ENCODE data around the gene SYT2.
"Not testable (repeated sequence)": the region's sequence is repeated elsewhere in the genome, so short reads cannot be mapped to it uniquely, and the experiment has no call there.

SYT2 gene

GRCh38 chr1:202619505-202619904, 90.7 kb downstream of the SYT2 start:
- DNase-seq: no peak

DNA sequence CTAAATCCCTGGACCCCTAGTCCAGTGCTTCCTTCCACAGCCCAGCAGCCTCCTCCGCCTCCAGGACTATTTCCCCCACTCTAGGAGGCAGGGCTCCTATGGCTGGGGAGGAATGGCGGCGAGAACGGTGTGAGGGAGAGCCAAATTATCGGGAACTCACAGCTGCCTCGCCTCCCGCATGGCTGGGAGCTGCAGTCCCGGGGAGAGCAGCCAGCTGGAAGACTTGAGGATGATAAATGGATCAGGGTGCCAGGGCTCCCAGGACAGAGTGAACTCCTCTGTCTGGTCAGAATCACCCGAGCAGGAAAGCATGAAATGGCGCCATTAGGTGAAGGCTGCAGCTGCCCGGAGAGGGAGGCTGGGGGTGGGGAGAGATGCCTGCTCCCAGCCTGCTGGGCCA, 91.2 kb downstream of the SYT2 start:
- DNase-seq: not testable (repeated sequence)

GRCh38 chr1:202616355-202616915, 93.8 kb downstream of the SYT2 start:
- no peak for DNase-seq

- no peak for DNase-seq
Measured at GRCh38 chr1:202615501-202616354, 94.5 kb downstream of the SYT2 start.

DNA sequence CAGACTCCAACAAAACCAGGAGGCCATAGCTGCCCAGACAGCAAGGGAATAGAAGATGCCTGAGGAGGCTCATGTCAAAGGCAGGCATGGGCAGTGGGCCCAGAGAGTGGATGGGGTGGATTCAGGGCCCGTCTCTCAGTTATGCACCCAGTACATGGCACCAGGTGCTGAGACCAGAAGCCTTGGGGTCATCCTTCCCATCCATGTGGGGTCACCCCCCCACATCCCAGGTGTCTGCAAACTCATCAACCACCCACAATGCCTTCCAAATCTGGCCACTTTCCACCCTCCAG, 95.1 kb downstream of the SYT2 start:
- not testable (repeated sequence) for DNase-seq

DNA sequence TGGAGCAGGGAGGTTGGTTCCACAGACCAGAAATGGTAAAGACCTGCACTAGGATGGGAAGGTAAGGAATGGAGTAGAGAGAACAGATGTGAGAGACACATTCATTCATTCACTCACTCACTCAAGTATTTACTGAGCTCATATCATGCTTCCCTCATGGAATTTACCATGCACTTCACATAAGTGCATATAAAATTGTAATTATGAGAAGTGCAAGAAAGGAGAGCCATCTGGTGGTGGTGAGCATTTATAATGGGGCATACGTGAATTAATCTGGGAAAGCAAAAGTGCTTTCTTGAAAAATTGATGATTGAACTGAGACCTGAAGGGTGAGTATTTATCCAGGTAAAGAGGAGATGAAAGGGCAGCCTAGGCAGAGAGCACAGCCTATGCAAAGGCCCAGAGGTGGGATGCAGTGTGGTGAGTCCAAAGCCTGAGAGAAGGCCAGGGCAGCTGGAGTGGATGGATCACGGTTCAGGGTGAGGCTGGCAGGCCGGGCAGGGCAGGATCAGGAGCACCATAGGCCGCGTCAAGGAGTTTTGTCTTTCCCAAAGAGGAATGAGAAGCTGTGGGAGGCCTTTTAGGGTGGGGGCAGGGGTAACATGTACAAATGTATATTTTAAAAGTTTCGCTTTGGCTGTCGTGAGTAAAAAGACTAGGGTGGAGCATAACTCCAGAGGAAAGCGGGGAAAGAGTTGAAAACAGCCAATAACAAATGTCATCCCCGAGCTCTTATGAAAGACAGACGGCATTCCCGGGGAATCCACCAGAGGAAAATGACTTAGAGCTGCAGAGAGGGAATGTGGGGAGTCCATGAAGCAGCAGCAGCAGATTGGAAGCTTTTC, 95.7 kb downstream of the SYT2 start:
- not testable (repeated sequence) for DNase-seq

- no peak for DNase-seq
Measured at GRCh38 chr1:202613571-202613970, 96.7 kb downstream of the SYT2 start.

DNA sequence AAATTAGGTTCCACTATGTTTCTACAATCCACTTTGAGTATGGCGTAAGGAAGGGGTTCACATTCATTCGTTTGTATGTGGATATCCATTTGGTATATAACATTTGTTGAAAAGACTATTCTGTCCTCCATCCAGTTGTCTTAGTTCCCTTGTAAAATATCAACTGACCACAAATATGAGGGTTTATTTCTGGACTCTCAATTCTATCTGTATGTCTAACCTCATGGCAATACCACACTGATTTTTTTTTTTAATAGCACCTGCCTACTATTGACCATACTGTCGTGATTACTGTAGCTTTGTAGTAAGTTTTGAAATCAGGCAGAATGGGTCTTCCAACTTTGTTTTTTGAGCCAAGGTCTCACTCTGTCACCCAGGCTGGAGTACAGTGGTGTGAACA, 98.2 kb downstream of the SYT2 start:
- DNase-seq: not testable (repeated sequence)

- no peak for DNase-seq
Measured at GRCh38 chr1:202605515-202605914, 104.7 kb downstream of the SYT2 start.

- DNase-seq: no peak
Measured at GRCh38 chr1:202603435-202603834, 106.8 kb downstream of the SYT2 start.

DNA sequence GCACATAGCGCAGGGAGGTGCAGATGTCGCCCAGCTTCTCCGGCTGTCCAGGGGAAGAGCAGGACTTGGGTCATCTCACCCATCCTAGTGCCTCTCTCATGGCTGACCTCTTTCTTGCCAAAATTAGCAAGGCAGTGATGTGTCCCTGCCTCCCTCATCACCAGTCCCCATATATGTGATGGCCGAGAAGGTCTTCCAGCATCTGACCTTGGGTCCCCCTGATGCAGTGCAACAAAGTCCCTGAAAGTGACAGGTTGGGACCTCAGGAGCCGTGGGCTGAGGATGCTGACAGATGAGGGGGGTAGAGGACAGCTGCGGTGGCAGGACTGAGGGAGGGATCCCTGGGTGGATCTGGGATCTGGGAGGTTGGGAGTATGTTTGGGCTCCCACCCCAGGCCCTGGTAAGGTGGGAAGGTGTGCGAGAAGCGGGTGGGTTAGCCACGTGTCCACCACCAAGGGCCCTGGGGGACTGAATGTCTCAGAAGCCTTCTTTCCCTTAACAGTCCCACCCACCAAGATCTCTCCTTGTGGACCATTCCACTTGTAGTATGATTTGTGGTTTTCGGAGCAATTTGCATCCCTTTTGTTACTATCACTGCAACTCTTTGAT, 109.7 kb downstream of the SYT2 start:
- no peak for DNase-seq

- DNase-seq: no peak
Measured at GRCh38 chr1:202599669-202600431, 110.4 kb downstream of the SYT2 start.

GRCh38 chr1:202597090-202597761, 113.0 kb downstream of the SYT2 start:
- no peak for DNase-seq

DNA sequence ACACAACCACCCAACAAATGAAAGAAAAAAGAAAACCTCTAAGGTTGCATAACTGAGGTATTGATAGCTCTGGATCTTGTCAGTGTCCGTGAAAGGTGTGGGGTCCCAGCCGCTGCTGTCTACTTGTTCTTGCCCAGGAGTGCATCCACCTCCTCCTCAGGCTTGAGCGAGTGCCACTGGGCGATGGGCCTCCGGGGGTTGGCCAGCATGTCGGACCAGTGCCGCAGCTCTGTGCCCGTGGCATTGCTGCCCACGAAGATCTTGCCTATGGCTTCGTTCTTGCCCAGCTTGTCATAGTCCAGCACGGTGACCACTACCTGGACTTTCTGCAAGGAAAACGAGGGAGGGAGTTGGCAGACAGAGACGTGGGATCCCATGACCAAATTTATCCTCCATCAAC, 113.6 kb downstream of the SYT2 start:
- no peak for DNase-seq

GRCh38 chr1:202593845-202594244, 116.4 kb downstream of the SYT2 start:
- no peak for DNase-seq

DNA sequence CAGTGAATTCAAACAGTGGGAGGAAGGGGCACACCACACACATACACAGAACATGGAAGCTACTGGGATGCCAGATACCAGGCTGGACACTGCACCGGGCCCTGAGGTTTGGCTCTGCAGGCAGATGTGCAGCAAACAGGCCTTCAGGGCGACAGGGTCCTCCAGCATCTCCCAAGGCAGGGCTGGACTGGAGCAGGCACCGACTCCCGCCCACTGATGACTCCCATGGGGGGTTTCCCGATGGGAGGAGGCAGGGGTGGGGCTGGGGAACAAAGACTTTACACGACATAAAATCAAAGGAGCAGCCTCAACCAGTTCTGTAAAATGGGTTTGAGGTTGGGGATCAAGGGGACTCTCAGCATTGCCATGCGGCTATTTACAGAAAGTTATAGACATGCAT, 118.1 kb downstream of the SYT2 start:
- no peak for DNase-seq

DNA sequence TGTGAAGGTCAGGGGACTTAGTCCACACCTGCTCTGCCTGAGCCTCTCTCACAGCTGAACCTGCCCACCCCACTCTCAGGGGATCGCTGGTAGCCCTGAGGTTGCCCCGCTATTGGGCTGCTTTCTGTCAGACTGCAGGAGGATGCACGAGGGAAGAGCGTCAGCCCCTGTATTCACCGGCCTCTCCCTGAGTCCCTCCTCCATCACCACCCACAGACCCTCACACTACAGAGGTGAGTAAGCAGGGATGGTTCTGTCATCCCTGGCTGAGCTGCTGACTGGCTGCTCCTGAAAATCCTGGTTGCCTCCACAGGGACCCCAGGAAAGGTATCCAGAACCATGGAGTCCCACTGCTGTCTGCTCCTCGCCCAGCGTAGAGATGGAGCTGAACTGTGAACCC, 118.7 kb downstream of the SYT2 start:
- no peak for DNase-seq

GRCh38 chr1:202590975-202591411, 119.3 kb downstream of the SYT2 start:
- DNase-seq: no peak

- no peak for DNase-seq
Measured at GRCh38 chr1:202590126-202590525, 120.1 kb downstream of the SYT2 start.

GRCh38 chr1:202589190-202589930, 120.9 kb downstream of the SYT2 start:
- DNase-seq: no peak

- no peak for DNase-seq
Measured at GRCh38 chr1:202588503-202589189, 121.6 kb downstream of the SYT2 start.
